Measurements from ENCODE around the gene GJB5.

Gene GJB5

DNA sequence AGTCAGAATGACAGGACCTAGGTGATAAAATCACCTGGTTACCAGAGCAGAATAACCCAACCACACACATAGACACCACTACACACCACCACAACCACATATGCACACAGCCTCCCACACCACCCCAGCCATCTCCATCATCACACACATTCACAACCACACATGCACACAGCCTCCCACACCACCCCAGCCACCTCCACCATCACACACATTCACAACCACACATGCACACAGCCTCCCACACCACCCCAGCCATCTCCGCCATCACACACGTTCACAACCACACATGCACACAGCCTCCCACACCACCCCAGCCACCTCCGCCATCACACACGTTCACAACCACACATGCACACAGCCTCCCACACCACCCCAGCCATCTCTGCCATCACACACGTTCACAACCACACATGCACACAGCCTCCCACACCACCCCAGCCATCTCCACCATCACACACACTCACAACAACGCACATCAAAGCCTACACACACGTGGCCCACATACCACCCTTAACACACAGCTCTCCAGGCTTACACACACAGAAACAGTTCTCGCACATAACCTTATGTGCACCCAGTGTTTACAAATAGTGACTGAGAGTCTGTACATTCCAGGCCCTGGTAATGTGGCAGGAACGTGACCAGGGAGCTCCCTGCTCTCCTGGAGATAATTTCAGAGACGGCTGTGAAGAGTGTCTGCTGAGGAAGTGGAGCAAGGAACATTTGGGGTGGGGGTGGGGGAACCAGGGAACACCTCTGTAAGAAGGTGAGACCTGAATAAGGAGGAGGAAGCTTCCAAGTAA, 22.9 kb downstream of the GJB5 start:
- Mint-ChIP-seq H3K4me3 (no peak overlapping the region), H3K9me3 (no peaks in the 10 kb centered on the region), H3K36me3 (ENCODE audit: low read depth) (no peaks in the 10 kb centered on the region), H3K27ac (no peak overlapping the region), H3K27me3 (ENCODE audit: low read depth) (peaks cover 40% of the 10 kb centered on the region), H3K4me1 (ENCODE audit: low read depth) (no peaks in the 10 kb centered on the region)

DNA sequence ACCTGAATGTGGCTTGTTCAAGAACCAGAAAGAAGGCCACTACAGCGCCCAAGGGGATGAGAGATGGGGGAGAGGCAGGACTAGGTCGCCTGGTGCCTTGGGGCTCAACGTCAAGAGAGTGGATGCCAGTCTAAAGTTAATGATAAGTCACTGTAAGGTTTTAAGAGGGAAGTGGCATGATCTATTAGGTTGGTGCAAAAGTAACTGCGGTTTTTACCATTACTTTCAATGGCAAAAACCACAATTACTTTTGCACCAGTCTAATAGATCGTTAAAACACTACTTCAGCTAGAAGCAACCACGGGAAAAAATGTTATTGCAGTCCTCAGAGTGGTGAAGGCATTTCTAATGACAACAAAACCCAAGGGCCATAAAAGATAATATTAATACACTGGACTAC, 23.5 kb downstream of the GJB5 start:
- Mint-ChIP-seq H3K4me1 (ENCODE audit: low read depth) (no peaks in the 10 kb centered on the region), H3K27ac (no peak overlapping the region), H3K27me3 (ENCODE audit: low read depth) (peaks cover 46% of the 10 kb centered on the region), H3K9me3 (no peaks in the 10 kb centered on the region), H3K36me3 (ENCODE audit: low read depth) (no peaks in the 10 kb centered on the region), H3K4me3 (no peak overlapping the region)

DNA sequence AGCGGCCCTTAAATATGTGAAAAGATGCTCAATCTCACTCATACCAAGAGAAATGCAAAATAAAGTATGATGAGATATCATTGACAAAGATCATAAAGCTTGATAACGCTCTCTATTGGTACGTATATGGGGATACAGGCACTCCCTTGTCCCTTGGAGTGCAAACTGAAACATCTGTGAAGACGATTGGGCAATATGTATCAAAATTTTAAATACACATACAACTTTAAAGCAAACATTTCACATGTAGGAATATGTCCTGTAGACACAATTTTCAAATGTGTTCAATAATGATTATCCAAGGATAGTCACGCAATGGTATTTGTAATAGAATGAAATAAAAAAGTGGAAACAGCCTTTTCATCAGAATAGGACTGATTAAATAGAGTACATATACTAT, 24.2 kb downstream of the GJB5 start:
- no peaks in the 10 kb centered on the region for H3K36me3 Mint-ChIP-seq (ENCODE audit: low read depth)
- no peaks in the 10 kb centered on the region for H3K4me1 Mint-ChIP-seq (ENCODE audit: low read depth)
- no peak overlapping the region for H3K27ac Mint-ChIP-seq
- H3K9me3 Mint-ChIP-seq = no peaks in the 10 kb centered on the region
- H3K27me3 Mint-ChIP-seq (ENCODE audit: low read depth) = peaks cover 51% of the 10 kb centered on the region
- H3K4me3 Mint-ChIP-seq = no peak overlapping the region

DNA sequence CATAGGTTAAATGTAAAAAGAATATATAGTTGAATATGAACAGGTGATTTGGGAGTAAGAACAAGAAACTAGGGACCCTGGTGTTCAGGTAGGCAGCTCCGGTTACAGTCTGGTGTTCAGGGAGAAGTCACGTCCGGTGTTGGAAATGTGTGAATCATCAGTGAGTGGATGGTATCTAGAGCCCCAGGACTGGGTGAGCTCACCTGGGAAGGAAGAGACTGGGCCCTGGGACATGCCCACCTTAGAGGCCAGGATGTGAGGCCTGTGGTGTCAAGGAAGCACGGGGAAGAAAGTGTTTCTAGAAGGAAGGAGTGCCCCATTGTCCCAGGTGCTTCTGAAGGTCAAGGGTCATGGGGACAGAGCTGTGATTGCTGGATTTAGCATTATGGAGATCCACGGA, 24.7 kb downstream of the GJB5 start:
- Mint-ChIP-seq H3K4me3 (no peak overlapping the region), H3K36me3 (ENCODE audit: low read depth) (no peaks in the 10 kb centered on the region), H3K27me3 (ENCODE audit: low read depth) (peaks cover 53% of the 10 kb centered on the region), H3K27ac (no peak overlapping the region), H3K9me3 (no peaks in the 10 kb centered on the region), H3K4me1 (ENCODE audit: low read depth) (no peaks in the 10 kb centered on the region)

DNA sequence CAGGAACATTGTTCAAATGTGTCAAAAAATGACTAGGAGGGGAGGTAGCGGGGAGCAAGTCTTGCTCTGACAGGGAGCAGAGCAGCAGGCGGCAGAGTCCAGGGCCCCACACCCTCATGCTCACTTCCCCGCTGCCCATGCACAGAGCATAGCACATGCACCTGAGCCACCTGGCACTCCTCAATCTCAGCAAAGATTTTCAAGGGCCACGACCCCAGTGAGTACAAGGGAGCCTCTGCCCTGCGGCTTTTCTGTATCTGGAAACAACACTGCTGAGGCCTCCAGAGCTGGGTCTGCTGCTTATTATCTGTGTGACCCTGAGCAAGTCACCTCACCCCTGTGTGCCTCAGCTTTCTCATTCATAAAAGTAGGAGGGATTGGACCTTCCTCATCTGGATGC, 25.1 kb downstream of the GJB5 start:
- Mint-ChIP-seq H3K4me3 (no peak overlapping the region), H3K36me3 (ENCODE audit: low read depth) (no peaks in the 10 kb centered on the region), H3K27me3 (ENCODE audit: low read depth) (peaks cover 53% of the 10 kb centered on the region), H3K9me3 (no peaks in the 10 kb centered on the region), H3K4me1 (ENCODE audit: low read depth) (no peaks in the 10 kb centered on the region), H3K27ac (no peak overlapping the region)

DNA sequence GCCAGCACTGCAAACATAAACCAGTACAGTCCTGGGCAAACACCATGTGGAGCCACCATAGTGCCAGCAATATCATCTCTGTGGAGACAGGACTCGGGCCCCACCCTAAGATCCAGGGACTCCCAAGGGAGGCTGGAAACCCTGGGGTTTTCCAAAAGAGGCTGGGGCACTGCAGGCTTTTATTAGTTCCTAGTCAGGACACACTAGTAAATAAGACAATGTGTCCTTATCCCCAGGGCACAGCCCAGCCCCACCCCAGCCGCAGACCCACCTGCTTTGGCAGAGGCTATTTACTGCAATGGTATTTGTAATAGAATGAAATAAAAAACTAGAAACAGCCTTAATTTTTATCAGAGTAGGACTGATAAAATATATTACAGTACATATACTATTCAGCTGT, 25.7 kb downstream of the GJB5 start:
- no peaks in the 10 kb centered on the region for H3K9me3 Mint-ChIP-seq
- no peak overlapping the region for H3K4me3 Mint-ChIP-seq
- H3K4me1 Mint-ChIP-seq (ENCODE audit: low read depth) = no peaks in the 10 kb centered on the region
- H3K27me3 Mint-ChIP-seq (ENCODE audit: low read depth) = peaks cover 53% of the 10 kb centered on the region
- H3K27ac Mint-ChIP-seq = no peak overlapping the region
- no peaks in the 10 kb centered on the region for H3K36me3 Mint-ChIP-seq (ENCODE audit: low read depth)

DNA sequence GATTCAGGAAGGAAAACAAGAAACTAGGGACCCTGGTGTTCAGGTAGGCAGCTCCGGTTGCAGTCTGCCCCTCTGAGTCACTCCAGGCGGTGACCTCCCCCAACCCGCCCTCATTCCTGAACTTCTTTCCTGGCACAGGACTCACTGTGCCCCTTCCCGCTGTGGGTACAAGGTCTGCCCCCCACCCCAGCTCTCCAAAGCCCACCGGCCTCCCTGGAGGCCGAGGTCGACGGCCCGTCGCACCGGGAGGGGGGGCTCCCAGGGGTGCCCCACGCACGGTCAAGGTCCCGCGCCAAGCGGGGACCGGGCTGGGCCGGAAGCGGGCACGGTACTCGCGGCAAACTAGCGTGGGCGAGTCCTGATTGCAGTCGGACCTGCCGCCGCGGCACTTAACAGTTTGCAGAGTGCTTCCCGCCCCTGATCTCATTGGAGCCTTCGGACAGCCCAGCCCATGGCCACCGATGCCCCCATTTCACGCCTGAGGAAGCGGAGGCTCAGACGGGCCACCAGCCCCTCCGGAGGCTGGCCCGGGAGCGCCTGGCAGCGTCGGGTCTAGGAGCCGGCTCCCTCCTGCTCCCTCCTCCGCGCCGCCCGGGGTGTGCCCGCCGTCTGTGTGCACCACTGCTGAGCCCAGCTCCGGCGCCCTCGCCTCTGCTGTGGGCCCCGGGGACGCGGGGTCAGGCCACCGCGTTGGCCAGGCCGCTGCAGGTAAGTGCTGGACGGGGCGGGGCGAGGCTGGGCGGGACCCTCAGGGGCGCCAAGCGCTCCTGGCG, 26.4 kb downstream of the GJB5 start, which contains the start of gene GJB3:
TSS of gene GJB3 (plus strand) at position 144 of the 773 bp plus-strand sequence. CDS start 3,549 bp downstream, outside the sequence.
- Mint-ChIP-seq H3K27ac (no peak within 1 kb of the TSS), H3K4me3 (no peak within 1 kb of the TSS), H3K36me3 (ENCODE audit: low read depth) (no peaks in the 10 kb centered on the region), H3K9me3 (no peaks in the 10 kb centered on the region), H3K27me3 (ENCODE audit: low read depth) (peaks cover 53% of the 10 kb centered on the region), H3K4me1 (ENCODE audit: low read depth) (no peaks in the 10 kb centered on the region)

DNA sequence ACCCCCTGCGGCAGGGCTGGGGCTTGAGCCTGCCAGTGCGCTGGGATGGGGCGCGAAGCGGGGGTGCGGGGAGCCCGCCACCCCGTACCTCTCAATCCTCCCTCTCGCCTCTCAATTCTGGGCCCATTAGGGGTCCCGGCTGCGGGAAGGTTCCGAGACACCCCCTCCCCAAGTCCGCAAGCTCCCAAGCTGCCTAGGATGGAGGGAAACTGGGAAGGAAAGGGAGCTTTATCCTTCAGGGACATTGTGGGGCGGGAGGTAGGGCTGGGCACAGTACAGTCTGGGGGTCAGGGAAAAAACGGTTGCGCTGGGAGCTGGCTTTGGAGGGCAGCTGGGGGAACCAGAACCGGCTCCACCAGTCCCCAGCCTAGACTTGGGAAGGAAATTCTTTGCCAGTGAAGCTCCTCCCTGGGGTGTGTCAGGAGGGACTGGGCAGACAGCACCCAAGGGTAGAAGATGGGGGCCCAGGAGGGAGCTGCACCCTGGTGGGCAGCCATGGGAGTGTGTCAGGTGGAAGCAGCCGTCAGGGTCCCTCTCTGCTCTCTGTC, 27.1 kb downstream of the GJB5 start:
- Mint-ChIP-seq H3K4me3 (no peak overlapping the region), H3K27ac (no peak overlapping the region), H3K27me3 (ENCODE audit: low read depth) (peaks cover 58% of the 10 kb centered on the region), H3K9me3 (no peaks in the 10 kb centered on the region), H3K4me1 (ENCODE audit: low read depth) (peaks cover 3% of the 10 kb centered on the region), H3K36me3 (ENCODE audit: low read depth) (no peaks in the 10 kb centered on the region)

DNA sequence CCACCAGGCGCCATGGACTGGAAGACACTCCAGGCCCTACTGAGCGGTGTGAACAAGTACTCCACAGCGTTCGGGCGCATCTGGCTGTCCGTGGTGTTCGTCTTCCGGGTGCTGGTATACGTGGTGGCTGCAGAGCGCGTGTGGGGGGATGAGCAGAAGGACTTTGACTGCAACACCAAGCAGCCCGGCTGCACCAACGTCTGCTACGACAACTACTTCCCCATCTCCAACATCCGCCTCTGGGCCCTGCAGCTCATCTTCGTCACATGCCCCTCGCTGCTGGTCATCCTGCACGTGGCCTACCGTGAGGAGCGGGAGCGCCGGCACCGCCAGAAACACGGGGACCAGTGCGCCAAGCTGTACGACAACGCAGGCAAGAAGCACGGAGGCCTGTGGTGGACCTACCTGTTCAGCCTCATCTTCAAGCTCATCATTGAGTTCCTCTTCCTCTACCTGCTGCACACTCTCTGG, 29.9 kb downstream of the GJB5 start:
- Mint-ChIP-seq H3K4me1 (ENCODE audit: low read depth) (peaks cover 5% of the 10 kb centered on the region), H3K27ac (no peak overlapping the region), H3K27me3 (ENCODE audit: low read depth) (peaks cover 38% of the 10 kb centered on the region), H3K9me3 (no peaks in the 10 kb centered on the region), H3K4me3 (no peak overlapping the region), H3K36me3 (ENCODE audit: low read depth) (no peaks in the 10 kb centered on the region)

DNA sequence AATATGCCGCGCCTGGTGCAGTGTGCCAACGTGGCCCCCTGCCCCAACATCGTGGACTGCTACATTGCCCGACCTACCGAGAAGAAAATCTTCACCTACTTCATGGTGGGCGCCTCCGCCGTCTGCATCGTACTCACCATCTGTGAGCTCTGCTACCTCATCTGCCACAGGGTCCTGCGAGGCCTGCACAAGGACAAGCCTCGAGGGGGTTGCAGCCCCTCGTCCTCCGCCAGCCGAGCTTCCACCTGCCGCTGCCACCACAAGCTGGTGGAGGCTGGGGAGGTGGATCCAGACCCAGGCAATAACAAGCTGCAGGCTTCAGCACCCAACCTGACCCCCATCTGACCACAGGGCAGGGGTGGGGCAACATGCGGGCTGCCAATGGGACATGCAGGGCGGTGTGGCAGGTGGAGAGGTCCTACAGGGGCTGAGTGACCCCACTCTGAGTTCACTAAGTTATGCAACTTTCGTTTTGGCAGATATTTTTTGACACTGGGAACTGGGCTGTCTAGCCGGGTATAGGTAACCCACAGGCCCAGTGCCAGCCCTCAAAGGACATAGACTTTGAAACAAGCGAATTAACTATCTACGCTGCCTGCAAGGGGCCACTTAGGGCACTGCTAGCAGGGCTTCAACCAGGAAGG, 30.5 kb downstream of the GJB5 start:
- H3K27me3 Mint-ChIP-seq (ENCODE audit: low read depth) = peaks cover 32% of the 10 kb centered on the region
- H3K9me3 Mint-ChIP-seq = no peaks in the 10 kb centered on the region
- no peak overlapping the region for H3K27ac Mint-ChIP-seq
- peaks cover 9% of the 10 kb centered on the region for H3K4me1 Mint-ChIP-seq (ENCODE audit: low read depth)
- no peaks in the 10 kb centered on the region for H3K36me3 Mint-ChIP-seq (ENCODE audit: low read depth)
- H3K4me3 Mint-ChIP-seq = no peak overlapping the region

DNA sequence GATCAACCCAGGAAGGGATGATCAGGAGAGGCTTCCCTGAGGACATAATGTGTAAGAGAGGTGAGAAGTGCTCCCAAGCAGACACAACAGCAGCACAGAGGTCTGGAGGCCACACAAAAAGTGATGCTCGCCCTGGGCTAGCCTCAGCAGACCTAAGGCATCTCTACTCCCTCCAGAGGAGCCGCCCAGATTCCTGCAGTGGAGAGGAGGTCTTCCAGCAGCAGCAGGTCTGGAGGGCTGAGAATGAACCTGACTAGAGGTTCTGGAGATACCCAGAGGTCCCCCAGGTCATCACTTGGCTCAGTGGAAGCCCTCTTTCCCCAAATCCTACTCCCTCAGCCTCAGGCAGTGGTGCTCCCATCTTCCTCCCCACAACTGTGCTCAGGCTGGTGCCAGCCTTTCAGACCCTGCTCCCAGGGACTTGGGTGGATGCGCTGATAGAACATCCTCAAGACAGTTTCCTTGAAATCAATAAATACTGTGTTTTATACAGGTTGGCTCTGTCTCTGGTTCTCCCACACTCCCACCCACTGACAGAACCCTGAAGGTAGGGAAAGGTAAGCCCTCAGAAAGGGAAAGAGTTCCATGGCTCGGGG, 31.1 kb downstream of the GJB5 start:
- no peak overlapping the region for H3K27ac Mint-ChIP-seq
- H3K36me3 Mint-ChIP-seq (ENCODE audit: low read depth) = no peaks in the 10 kb centered on the region
- peaks cover 12% of the 10 kb centered on the region for H3K4me1 Mint-ChIP-seq (ENCODE audit: low read depth)
- peaks cover 27% of the 10 kb centered on the region for H3K27me3 Mint-ChIP-seq (ENCODE audit: low read depth)
- H3K9me3 Mint-ChIP-seq = no peaks in the 10 kb centered on the region
- H3K4me3 Mint-ChIP-seq = no peak overlapping the region

DNA sequence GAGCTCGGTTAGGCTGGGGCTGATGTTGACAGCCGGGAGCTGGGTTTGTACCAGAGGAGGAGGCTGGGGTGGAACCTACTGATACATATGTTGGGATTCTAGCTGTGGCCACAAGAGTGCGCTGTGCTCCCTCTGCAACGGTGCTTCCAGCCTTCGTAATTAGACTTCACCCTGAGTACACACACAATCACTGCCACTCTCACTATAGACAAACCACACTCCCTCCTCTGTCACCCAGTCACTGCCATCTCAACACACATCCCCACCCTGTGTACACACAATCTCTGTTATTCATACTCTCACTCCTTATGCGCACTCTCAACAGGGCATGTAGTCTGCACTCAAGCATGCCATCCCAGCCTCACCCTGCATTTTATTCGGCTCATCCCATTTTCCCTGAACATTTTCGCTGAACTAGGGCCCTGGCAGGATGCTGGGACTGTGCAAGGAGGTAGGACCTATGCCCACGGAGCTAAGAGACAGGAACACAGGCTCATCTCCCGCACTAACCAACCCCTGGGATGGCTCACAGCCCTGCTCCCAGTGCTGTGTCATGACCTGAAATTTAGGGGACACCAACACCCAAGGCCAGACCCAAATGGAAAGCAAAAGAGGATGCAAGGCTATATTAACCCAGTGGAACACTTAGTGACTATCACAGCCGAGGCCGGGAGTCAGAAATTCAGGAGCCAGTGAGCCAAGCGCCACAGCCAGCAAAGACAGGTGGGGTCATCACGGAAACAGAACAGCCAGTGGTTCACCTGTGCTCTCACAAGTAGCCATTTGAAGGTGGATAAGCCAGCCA, 31.9 kb downstream of the GJB5 start:
- no peak overlapping the region for H3K4me3 Mint-ChIP-seq
- H3K27ac Mint-ChIP-seq = no peak overlapping the region
- peaks cover 12% of the 10 kb centered on the region for H3K4me1 Mint-ChIP-seq (ENCODE audit: low read depth)
- peaks cover 26% of the 10 kb centered on the region for H3K27me3 Mint-ChIP-seq (ENCODE audit: low read depth)
- no peaks in the 10 kb centered on the region for H3K36me3 Mint-ChIP-seq (ENCODE audit: low read depth)
- no peaks in the 10 kb centered on the region for H3K9me3 Mint-ChIP-seq

DNA sequence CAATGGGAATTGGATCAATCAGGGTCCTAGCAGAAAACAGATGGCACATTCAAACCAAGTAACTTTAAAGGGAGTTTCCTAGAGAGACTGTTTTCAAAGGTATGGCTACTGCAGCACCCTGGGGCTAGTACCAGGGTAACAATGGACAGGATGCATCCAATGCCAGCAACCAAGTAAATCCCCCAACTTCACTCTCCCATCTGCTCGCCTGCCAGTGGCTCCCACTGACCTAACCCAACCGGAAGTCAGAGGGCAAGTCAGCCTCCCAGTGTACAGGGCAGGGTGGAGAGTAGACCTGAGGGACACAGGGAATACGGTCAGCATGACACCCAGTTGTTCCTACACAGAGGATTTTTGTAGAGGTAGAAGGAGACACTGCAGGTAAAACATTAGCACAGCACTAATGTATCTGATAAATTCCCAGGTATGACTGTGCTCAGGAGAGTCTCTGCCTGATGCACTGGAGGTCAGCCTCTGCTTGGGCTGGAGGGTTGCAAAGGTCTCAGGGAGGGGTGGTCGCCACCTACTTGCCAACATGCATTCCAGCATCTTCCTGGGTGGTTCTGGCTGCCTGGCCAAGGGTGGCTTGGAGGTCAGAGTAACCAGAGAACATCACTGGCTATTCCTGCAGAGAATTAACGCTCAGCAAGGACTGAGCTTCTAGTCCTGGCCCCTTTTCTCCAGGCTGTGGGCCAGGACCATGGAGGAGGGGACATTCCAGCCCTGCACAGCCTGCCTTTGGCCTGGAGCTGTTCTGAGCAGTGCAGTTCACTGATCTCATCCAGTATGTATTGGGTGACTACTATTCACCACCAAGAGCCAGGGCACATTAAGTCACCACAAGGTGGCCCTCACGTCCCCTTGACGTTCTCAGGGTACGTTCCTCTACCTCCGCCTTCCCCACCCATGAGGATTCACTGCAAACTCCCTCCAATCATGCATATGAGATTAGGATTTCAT, 32.9 kb downstream of the GJB5 start:
- Mint-ChIP-seq H3K27ac (no peak overlapping the region), H3K4me1 (ENCODE audit: low read depth) (peaks cover 15% of the 10 kb centered on the region), H3K36me3 (ENCODE audit: low read depth) (no peaks in the 10 kb centered on the region), H3K4me3 (no peak overlapping the region), H3K9me3 (no peaks in the 10 kb centered on the region), H3K27me3 (ENCODE audit: low read depth) (peaks cover 18% of the 10 kb centered on the region)

Data from T-helper 1 cell treated with Interleukin-12 subunit alpha and Interleukin-12 subunit beta and Interleukin-4 antibody, amounts not matched to agents 30 μg/mL and 1 μg/mL, for 36 hours (primary cell).